T-helper 1 cell treated with Interleukin-12 subunit alpha and Interleukin-12 subunit beta and Interleukin-4 antibody, amounts not matched to agents 30 ng/mL and 1 ng/mL, for 36 hours (primary cell): ENCODE results near the gene MEGF11. TPM values are rescaled to one million over a fixed set of nuclear protein-coding genes. Genes with fewer than 3 reads are reported as not detected.

Source experiments
- intact Hi-C: fragments of 100-400 bp; cut with micrococcal nuclease; formaldehyde crosslinking; loops from one replicate; pipeline ENCODE4 v1.15.1; 2024
- total RNA-seq: library from RNA; stranded (reverse); gene quantifications from 2 replicates; pipeline ENCODE4 v1.2.3, GENCODE V29; 2022

The MEGF11 gene
- total RNA-seq, result 0.78 TPM in 1 of 2 replicates, not detected in the other

- intact Hi-C loops, result no loop called here
Measured at GRCh38 chr15:66253418-66254088, at the start of gene MEGF11. TSS of gene MEGF11 (minus strand) at chr15:66253750. CDS start at chr15:66128403, 125,347 bp downstream.

GRCh38 chr15:66302489-66303278 is 49.1 kb upstream of the MEGF11 start:
- intact Hi-C loops, result no loop called here

- intact Hi-C loops, result no loop called here
Measured at GRCh38 chr15:66298803-66299251, 45.3 kb upstream of the MEGF11 start.

GRCh38 chr15:66296186-66296585 is 42.6 kb upstream of the MEGF11 start:
- intact Hi-C loops, result no loop called here

- intact Hi-C loops, result loop anchor here (1.0 to 5.0 kb wide), 3 partner anchors 61 to 423 kb away; partner anchors contain the start of genes SMAD6 and TIPIN
Measured at GRCh38 chr15:66294932-66295235, 41.3 kb upstream of the MEGF11 start.

GRCh38 chr15:66294157-66294931 is 40.8 kb upstream of the MEGF11 start:
- intact Hi-C loops, result loop anchor here (1.0 to 5.0 kb wide), 3 partner anchors 62 to 422 kb away; partner anchors contain the start of genes SMAD6 and TIPIN

- intact Hi-C loops, result loop anchor here (1.0 to 5.0 kb wide), 7 partner anchors 63 to 684 kb away; partner anchors contain the start of genes MAP2K1, RPL4, SMAD6 and SNAPC5
Measured at GRCh38 chr15:66293419-66294156, 40.0 kb upstream of the MEGF11 start, which contains the start of gene DIS3L. TSS of gene DIS3L (plus strand) at chr15:66293568. CDS start at chr15:66293597, 29 bp downstream.

- intact Hi-C loops, result loop anchor here (1.0 to 5.0 kb wide), 6 partner anchors 94 to 683 kb away; partner anchors contain the start of genes MAP2K1, RPL4, SMAD6 and SNAPC5
Measured at GRCh38 chr15:66292571-66293418, 39.2 kb upstream of the MEGF11 start.

GRCh38 chr15:66291816-66292570 is 38.4 kb upstream of the MEGF11 start:
- intact Hi-C loops, result loop anchor here (5.0 kb wide), 2 partner anchors 410 to 420 kb away; partner anchors contain the start of gene SMAD6

- intact Hi-C loops, result loop anchor here (5.0 kb wide), 2 partner anchors 412 to 418 kb away; partner anchors contain the start of gene SMAD6
Measured at GRCh38 chr15:66290518-66290917, 37.0 kb upstream of the MEGF11 start.

GRCh38 chr15:66290007-66290406 is 36.5 kb upstream of the MEGF11 start:
- intact Hi-C loops, result loop anchor here (5.0 kb wide), 2 partner anchors 412 to 418 kb away; partner anchors contain the start of gene SMAD6

- intact Hi-C loops, result no loop called here
Measured at GRCh38 chr15:66288551-66289185, 35.1 kb upstream of the MEGF11 start.

- intact Hi-C loops, result no loop called here
Measured at GRCh38 chr15:66288093-66288492, 34.5 kb upstream of the MEGF11 start.

- intact Hi-C loops, result no loop called here
Measured at GRCh38 chr15:66287461-66288057, 34.0 kb upstream of the MEGF11 start.

GRCh38 chr15:66285533-66286280 is 32.2 kb upstream of the MEGF11 start:
- intact Hi-C loops, result no loop called here

- intact Hi-C loops, result no loop called here
Measured at GRCh38 chr15:66284271-66284670, 30.7 kb upstream of the MEGF11 start.

GRCh38 chr15:66278671-66279070 is 25.1 kb upstream of the MEGF11 start:
- intact Hi-C loops, result no loop called here
